Muscle of leg (tissue), 11 donors: ENCODE measurements around the gene FXYD6. TPM values are rescaled to one million over a fixed set of nuclear protein-coding genes. Genes with fewer than 3 reads are reported as not detected.

Experiments
- DNase-seq: peaks from one replicate; pipeline ENCODE4 v3.0.0; 2013
- H3K27ac ChIP-seq: one replicate; pipeline ENCODE4 v1.5.1; 2013; ENCODE audit warnings: mild to moderate bottlenecking, low read length, control low read depth
- H3K27me3 ChIP-seq: one replicate; pipeline ENCODE4 v1.6.1; 2013; ENCODE audit warnings: low read length; ENCODE audit not compliant: control insufficient read depth, insufficient read depth
- H3K36me3 ChIP-seq: one replicate; pipeline ENCODE4 v1.6.1; 2013; ENCODE audit warnings: low read length; ENCODE audit not compliant: control insufficient read depth, insufficient read depth
- H3K4me1 ChIP-seq: one replicate; pipeline ENCODE4 v1.6.1; 2013; ENCODE audit warnings: low read length; ENCODE audit not compliant: control insufficient read depth, insufficient read depth
- H3K4me3 ChIP-seq: one replicate; pipeline ENCODE4 v1.5.1; 2013; ENCODE audit warnings: low read length, control low read depth
- H3K9me3 ChIP-seq: replicated peaks from 2 replicates; pipeline ENCODE4 v1.6.1; 2013; ENCODE audit warnings: low read depth, low read length; ENCODE audit not compliant: control insufficient read depth
- WGBS: methylation state at CpG from one replicate; pipeline ENCODE4 v1.1.5; 2013; ENCODE audit warnings: missing lambda C conversion rate; ENCODE audit not compliant: insufficient coverage; 5-methylcytosine and 5-hydroxymethylcytosine counted together
- polyA plus RNA-seq, 8 donors: library from polyadenylated mRNA; unstranded; fragments of 120-200 nt; gene quantifications; one replicate each; pipeline versions ENCODE4 v1.2.1 to v1.2.3, GENCODE V29; 2013; ENCODE audit warnings: inconsistent platforms in 1 of 8, low replicate concordance in 1 of 8; ENCODE audit not compliant: insufficient read length in 8 of 8, insufficient read depth in 1 of 8
- total RNA-seq: library from RNA; stranded (reverse); fragments of 120-200 nt; gene quantifications from one replicate; pipeline ENCODE4 v1.2.4, GENCODE V29; 2013

FXYD6 gene
- total and polyA plus RNA-seq, 9 donors: 103 to 209 (median 173) TPM

- H3K4me3 ChIP-seq: no peak overlapping the region
- H3K27me3 ChIP-seq: no peaks in the 10 kb centered on the region
- H3K36me3 ChIP-seq: peaks cover 75% of the 10 kb centered on the region
- WGBS: 100% methylated on average over 4 of the region's 7 CpGs
- no peak for DNase-seq
- peaks cover 11% of the 10 kb centered on the region for H3K4me1 ChIP-seq
- no peaks in the 10 kb centered on the region for H3K9me3 ChIP-seq
- H3K27ac ChIP-seq: no peak overlapping the region
Measured at GRCh38 chr11:117839380-117839881, 37.0 kb downstream of the FXYD6 start.

GRCh38 chr11:117838901-117839300, 37.6 kb downstream of the FXYD6 start:
- H3K27me3 ChIP-seq: no peaks in the 10 kb centered on the region
- peaks cover 76% of the 10 kb centered on the region for H3K36me3 ChIP-seq
- H3K4me1 ChIP-seq: peaks cover 15% of the 10 kb centered on the region
- DNase-seq: no peak
- no peak overlapping the region for H3K4me3 ChIP-seq
- H3K9me3 ChIP-seq: no peaks in the 10 kb centered on the region
- no CpG with 5 or more reads among the region's 8 CpGs for WGBS
- H3K27ac ChIP-seq: no peak overlapping the region

- 87% methylated on average over 3 of the region's 8 CpGs for WGBS
- Histone ChIP-seq H3K9me3 (no peaks in the 10 kb centered on the region), H3K4me3 (no peak overlapping the region), H3K4me1 (peaks cover 23% of the 10 kb centered on the region), H3K36me3 (peaks cover 74% of the 10 kb centered on the region), H3K27me3 (no peaks in the 10 kb centered on the region), H3K27ac (no peak overlapping the region)
- DNase-seq: no peak
Measured at GRCh38 chr11:117837791-117838190, 38.7 kb downstream of the FXYD6 start.

- Histone ChIP-seq H3K9me3 (no peaks in the 10 kb centered on the region), H3K27me3 (no peaks in the 10 kb centered on the region), H3K36me3 (peaks cover 70% of the 10 kb centered on the region), H3K4me3 (no peak overlapping the region), H3K4me1 (peaks cover 23% of the 10 kb centered on the region), H3K27ac (no peak overlapping the region)
- WGBS: 64% methylated on average over 16 of the region's 18 CpGs
- DNase-seq: no peak
Measured at GRCh38 chr11:117837070-117837776, 39.2 kb downstream of the FXYD6 start.

- no peak for DNase-seq
- Histone ChIP-seq H3K27me3 (no peaks in the 10 kb centered on the region), H3K9me3 (no peaks in the 10 kb centered on the region), H3K4me1 (peaks cover 31% of the 10 kb centered on the region), H3K27ac (no peak overlapping the region), H3K4me3 (no peak overlapping the region), H3K36me3 (peaks cover 62% of the 10 kb centered on the region)
- 80% methylated on average over 6 of the region's 14 CpGs for WGBS
Measured at GRCh38 chr11:117836077-117836960, 40.1 kb downstream of the FXYD6 start.

- 100% methylated on average over 6 of the region's 8 CpGs for WGBS
- Histone ChIP-seq H3K27me3 (no peaks in the 10 kb centered on the region), H3K4me1 (peaks cover 38% of the 10 kb centered on the region), H3K27ac (no peak overlapping the region), H3K4me3 (no peak overlapping the region), H3K9me3 (no peaks in the 10 kb centered on the region), H3K36me3 (peaks cover 55% of the 10 kb centered on the region)
- DNase-seq: no peak
Measured at GRCh38 chr11:117835576-117835975, 40.9 kb downstream of the FXYD6 start.

GRCh38 chr11:117834838-117835443, 41.5 kb downstream of the FXYD6 start:
- Histone ChIP-seq H3K4me1 (peaks cover 44% of the 10 kb centered on the region), H3K27ac (no peak overlapping the region), H3K9me3 (no peaks in the 10 kb centered on the region), H3K36me3 (peaks cover 48% of the 10 kb centered on the region), H3K4me3 (no peak overlapping the region), H3K27me3 (peaks cover 2% of the 10 kb centered on the region)
- no peak for DNase-seq
- WGBS: 89% methylated on average over 16 of the region's 17 CpGs

- Histone ChIP-seq H3K9me3 (no peaks in the 10 kb centered on the region), H3K4me3 (no peak overlapping the region), H3K27me3 (peaks cover 2% of the 10 kb centered on the region), H3K36me3 (peaks cover 41% of the 10 kb centered on the region), H3K4me1 (peaks cover 46% of the 10 kb centered on the region), H3K27ac (peak overlapping the region; percentile 65)
- WGBS: 67% methylated on average over 1 of the region's 6 CpGs
- DNase-seq: no peak
Measured at GRCh38 chr11:117834068-117834810, 42.2 kb downstream of the FXYD6 start.

- Histone ChIP-seq H3K9me3 (no peaks in the 10 kb centered on the region), H3K4me1 (peaks cover 53% of the 10 kb centered on the region), H3K4me3 (no peak overlapping the region), H3K27ac (peak overlapping the region; percentile 65), H3K36me3 (peaks cover 33% of the 10 kb centered on the region), H3K27me3 (peaks cover 2% of the 10 kb centered on the region)
- peak; percentile 80 for DNase-seq
- WGBS: 39% methylated on average over 4 of the region's 7 CpGs
Measured at GRCh38 chr11:117833401-117833891, 43.0 kb downstream of the FXYD6 start.
